Measurements from ENCODE around the gene NAGA.

- TF ChIP-seq CTCF (IDR thresholded peaks at IDR 0.05) (no peak), POLR2A (IDR thresholded peaks at IDR 0.05) (no peak)
These were observed 41.2 kb upstream of the NAGA start for GRCh38 chr22:42111798-42112197.
